ENCODE results near the gene KLHDC1.
A peak's percentile ranks its signal among the peaks of the same experiment; 100 is the strongest.
"Not testable (repeated sequence)": the region's sequence is repeated elsewhere in the genome, so short reads cannot be mapped to it uniquely, and the experiment has no call there.

KLHDC1 gene

GRCh38 chr14:49703965-49704364, 11.0 kb downstream of the KLHDC1 start:
- no peaks in the 10 kb centered on the region for H3K9me3 ChIP-seq (ENCODE audit: low read depth, low read length)
- H3K36me3 ChIP-seq (ENCODE audit: insufficient read depth, low read length), result no peaks in the 10 kb centered on the region
- H3K9ac ChIP-seq (ENCODE audit: insufficient read length), result no peak overlapping the region
- no peak overlapping the region for H3K4me3 ChIP-seq
- TF ChIP-seq POLR2AphosphoS5 (IDR thresholded peaks at IDR 0.05; ENCODE audit: borderline replicate concordance, low read depth, low read length) (no peak), EZH2 (IDR thresholded peaks at IDR 0.05) (no peak), FOXP2 (optimal IDR thresholded peaks at IDR 0.05; ENCODE audit: control extremely low read depth, extremely low read length, insufficient read depth) (no peak)
- no peak for DNase-seq (ENCODE audit: low read depth, low spot score)
- peak overlapping the region; percentile 19; the same call in 1 of the 2 replicates for H3K27ac ChIP-seq

GRCh38 chr14:49704471-49704870, 11.6 kb downstream of the KLHDC1 start:
- not testable (repeated sequence) for H3K9me3 ChIP-seq (ENCODE audit: low read depth, low read length); H3K36me3 ChIP-seq (ENCODE audit: insufficient read depth, low read length); H3K27ac ChIP-seq; H3K4me3 ChIP-seq; DNase-seq (ENCODE audit: low read depth, low spot score); H3K9ac ChIP-seq (ENCODE audit: insufficient read length)

GRCh38 chr14:49710993-49711392, 18.1 kb downstream of the KLHDC1 start:
- not testable (repeated sequence) for H3K9ac ChIP-seq (ENCODE audit: insufficient read length); H3K4me3 ChIP-seq; H3K36me3 ChIP-seq (ENCODE audit: insufficient read depth, low read length); H3K9me3 ChIP-seq (ENCODE audit: low read depth, low read length); DNase-seq (ENCODE audit: low read depth, low spot score); H3K27ac ChIP-seq

GRCh38 chr14:49720744-49721143, 27.8 kb downstream of the KLHDC1 start:
- no peaks in the 10 kb centered on the region for H3K9me3 ChIP-seq (ENCODE audit: low read depth, low read length)
- no peak overlapping the region for H3K27ac ChIP-seq
- no peak for DNase-seq (ENCODE audit: low read depth, low spot score)
- no peaks in the 10 kb centered on the region for H3K36me3 ChIP-seq (ENCODE audit: insufficient read depth, low read length)
- H3K4me3 ChIP-seq, result no peak overlapping the region
- TF ChIP-seq POLR2AphosphoS5 (IDR thresholded peaks at IDR 0.05; ENCODE audit: borderline replicate concordance, low read depth, low read length) (no peak), FOXP2 (optimal IDR thresholded peaks at IDR 0.05; ENCODE audit: control extremely low read depth, extremely low read length, insufficient read depth) (no peak), EZH2 (IDR thresholded peaks at IDR 0.05) (no peak)
- no peak overlapping the region for H3K9ac ChIP-seq (ENCODE audit: insufficient read length)

- not testable (repeated sequence) for DNase-seq (ENCODE audit: low read depth, low spot score); H3K9ac ChIP-seq (ENCODE audit: insufficient read length); H3K36me3 ChIP-seq (ENCODE audit: insufficient read depth, low read length); H3K9me3 ChIP-seq (ENCODE audit: low read depth, low read length); H3K27ac ChIP-seq; H3K4me3 ChIP-seq
These were observed 29.0 kb downstream of the KLHDC1 start for GRCh38 chr14:49721733-49722435.

- Histone ChIP-seq H3K36me3 (ENCODE audit: insufficient read depth, low read length) (no peaks in the 10 kb centered on the region), H3K27ac (no peak overlapping the region), H3K4me3 (no peak overlapping the region), H3K9me3 (ENCODE audit: low read depth, low read length) (no peaks in the 10 kb centered on the region), H3K9ac (ENCODE audit: insufficient read length) (no peak overlapping the region)
- DNase-seq (ENCODE audit: low read depth, low spot score), result no peak
- TF ChIP-seq POLR2AphosphoS5 (IDR thresholded peaks at IDR 0.05; ENCODE audit: borderline replicate concordance, low read depth, low read length), result no peak
- no peak for TF ChIP-seq FOXP2 (optimal IDR thresholded peaks at IDR 0.05; ENCODE audit: control extremely low read depth, extremely low read length, insufficient read depth)
- no peak for TF ChIP-seq EZH2 (IDR thresholded peaks at IDR 0.05)
These were observed 34.3 kb downstream of the KLHDC1 start for GRCh38 chr14:49727171-49727570.

GRCh38 chr14:49732896-49733295, 40.0 kb downstream of the KLHDC1 start:
- Histone ChIP-seq H3K9ac (ENCODE audit: insufficient read length) (no peak overlapping the region), H3K36me3 (ENCODE audit: insufficient read depth, low read length) (no peaks in the 10 kb centered on the region), H3K27ac (no peak overlapping the region), H3K4me3 (no peak overlapping the region), H3K9me3 (ENCODE audit: low read depth, low read length) (no peaks in the 10 kb centered on the region)
- no peak for DNase-seq (ENCODE audit: low read depth, low spot score)
- TF ChIP-seq EZH2 (IDR thresholded peaks at IDR 0.05) (no peak), FOXP2 (optimal IDR thresholded peaks at IDR 0.05; ENCODE audit: control extremely low read depth, extremely low read length, insufficient read depth) (no peak), POLR2AphosphoS5 (IDR thresholded peaks at IDR 0.05; ENCODE audit: borderline replicate concordance, low read depth, low read length) (no peak)

- no peak overlapping the region for H3K27ac ChIP-seq
- H3K36me3 ChIP-seq (ENCODE audit: insufficient read depth, low read length), result no peaks in the 10 kb centered on the region
- no peaks in the 10 kb centered on the region for H3K9me3 ChIP-seq (ENCODE audit: low read depth, low read length)
- no peak overlapping the region for H3K9ac ChIP-seq (ENCODE audit: insufficient read length)
- no peak overlapping the region for H3K4me3 ChIP-seq
- no peak for DNase-seq (ENCODE audit: low read depth, low spot score)
- TF ChIP-seq FOXP2 (optimal IDR thresholded peaks at IDR 0.05; ENCODE audit: control extremely low read depth, extremely low read length, insufficient read depth), result no peak
- TF ChIP-seq EZH2 (IDR thresholded peaks at IDR 0.05), result no peak
- TF ChIP-seq POLR2AphosphoS5 (IDR thresholded peaks at IDR 0.05; ENCODE audit: borderline replicate concordance, low read depth, low read length), result no peak
These were observed 40.9 kb downstream of the KLHDC1 start for GRCh38 chr14:49733836-49734235.

GRCh38 chr14:49735669-49736068, 42.7 kb downstream of the KLHDC1 start:
- not testable (repeated sequence) for H3K36me3 ChIP-seq (ENCODE audit: insufficient read depth, low read length); H3K9ac ChIP-seq (ENCODE audit: insufficient read length); DNase-seq (ENCODE audit: low read depth, low spot score); H3K4me3 ChIP-seq; H3K9me3 ChIP-seq (ENCODE audit: low read depth, low read length); H3K27ac ChIP-seq

Measured in SK-N-MC (cell line).